ENCODE data around the gene USP20. TPM values are rescaled to one million over a fixed set of nuclear protein-coding genes. Genes with fewer than 3 reads are reported as not detected.

USP20 gene
- total and polyA plus RNA-seq, 10 of the 15 experiments (the other 5 are each of a cell fraction or from before 2014, with no cell fraction given) = 0.66 to 23.3 (median 11.0) TPM

GRCh38 chr9:129802833-129803675, 32.2 kb upstream of the USP20 start, which contains the start of gene TOR1B (continued):
- TF ChIP-seq ZBTB4 (CRISPR knock-in tag; IDR thresholded peaks at IDR 0.05) (no peak), CREM (IDR thresholded peaks at IDR 0.05; ENCODE audit: low read depth) (peak; percentile 95), NR2C1 (IDR thresholded peaks at IDR 0.05) (peak; percentile 57), RCOR1 (conservative IDR thresholded peaks at IDR 0.05; ENCODE audit: low read depth, low read length) (no peak), MTA3 (IDR thresholded peaks at IDR 0.05; ENCODE audit: borderline replicate concordance, low read length) (no peak), CBFB (IDR thresholded peaks at IDR 0.05; ENCODE audit: low read depth) (0 out of 2 replicates have a peak, but pooled peaks have one; percentile 32), HDAC2 (IDR thresholded peaks at IDR 0.05) (no peak), FOXK2 (IDR thresholded peaks at IDR 0.05) (no peak), FOS (IDR thresholded peaks at IDR 0.05; ENCODE audit: borderline replicate concordance, extremely low read depth, insufficient read length) (no peak), ZSCAN29 (IDR thresholded peaks at IDR 0.05) (no peak), SIN3A (IDR thresholded peaks at IDR 0.05; ENCODE audit: low read depth, low read length) (0 out of 2 replicates have a peak, but pooled peaks have one; percentile 11), SPI1 (IDR thresholded peaks at IDR 0.05; ENCODE audit: borderline replicate concordance, insufficient read depth, low read depth, low read length) (peak; percentile 72), TARDBP (IDR thresholded peaks at IDR 0.05; ENCODE audit: borderline replicate concordance) (no peak), RAD21 (IDR thresholded peaks at IDR 0.05; ENCODE audit: insufficient read depth, low read depth, low read length) (no peak), PRDM15 (CRISPR knock-in tag; IDR thresholded peaks at IDR 0.05) (no peak), IKZF1 (conservative IDR thresholded peaks at IDR 0.05) (peak; percentile 93), TCF7 (IDR thresholded peaks at IDR 0.05; ENCODE audit: borderline replicate concordance) (no peak)
- TF ChIP-seq, protein P1, sequence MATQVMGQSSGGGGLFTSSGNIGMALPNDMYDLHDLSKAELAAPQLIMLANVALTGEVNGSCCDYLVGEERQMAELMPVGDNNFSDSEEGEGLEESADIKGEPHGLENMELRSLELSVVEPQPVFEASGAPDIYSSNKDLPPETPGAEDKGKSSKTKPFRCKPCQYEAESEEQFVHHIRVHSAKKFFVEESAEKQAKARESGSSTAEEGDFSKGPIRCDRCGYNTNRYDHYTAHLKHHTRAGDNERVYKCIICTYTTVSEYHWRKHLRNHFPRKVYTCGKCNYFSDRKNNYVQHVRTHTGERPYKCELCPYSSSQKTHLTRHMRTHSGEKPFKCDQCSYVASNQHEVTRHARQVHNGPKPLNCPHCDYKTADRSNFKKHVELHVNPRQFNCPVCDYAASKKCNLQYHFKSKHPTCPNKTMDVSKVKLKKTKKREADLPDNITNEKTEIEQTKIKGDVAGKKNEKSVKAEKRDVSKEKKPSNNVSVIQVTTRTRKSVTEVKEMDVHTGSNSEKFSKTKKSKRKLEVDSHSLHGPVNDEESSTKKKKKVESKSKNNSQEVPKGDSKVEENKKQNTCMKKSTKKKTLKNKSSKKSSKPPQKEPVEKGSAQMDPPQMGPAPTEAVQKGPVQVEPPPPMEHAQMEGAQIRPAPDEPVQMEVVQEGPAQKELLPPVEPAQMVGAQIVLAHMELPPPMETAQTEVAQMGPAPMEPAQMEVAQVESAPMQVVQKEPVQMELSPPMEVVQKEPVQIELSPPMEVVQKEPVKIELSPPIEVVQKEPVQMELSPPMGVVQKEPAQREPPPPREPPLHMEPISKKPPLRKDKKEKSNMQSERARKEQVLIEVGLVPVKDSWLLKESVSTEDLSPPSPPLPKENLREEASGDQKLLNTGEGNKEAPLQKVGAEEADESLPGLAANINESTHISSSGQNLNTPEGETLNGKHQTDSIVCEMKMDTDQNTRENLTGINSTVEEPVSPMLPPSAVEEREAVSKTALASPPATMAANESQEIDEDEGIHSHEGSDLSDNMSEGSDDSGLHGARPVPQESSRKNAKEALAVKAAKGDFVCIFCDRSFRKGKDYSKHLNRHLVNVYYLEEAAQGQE (IDR thresholded peaks at IDR 0.05; ENCODE audit: low read depth, low read length) = no peak
